ACC112 (cell line): ENCODE results near the gene H2BW1.
"Not testable (repeated sequence)": the region's sequence is repeated elsewhere in the genome, so short reads cannot be mapped to it uniquely, and the experiment has no call there.

Experiments used
- H2AFZ ChIP-seq: fragments of 200-600 bp; sonication (generic); one replicate; pipeline ENCODE4 v1.6.0; 2017; ENCODE audit warnings: antibody characterized with exemption, low read length; ENCODE audit not compliant: unreplicated experiment
- H3K27ac ChIP-seq: fragments of 200-600 bp; sonication (generic); 2 replicates; pipeline ENCODE4 v1.5.1; 2014; ENCODE audit warnings: low read depth, mild to moderate bottlenecking, antibody characterized with exemption, low read length, moderate library complexity
- H3K27me3 ChIP-seq: fragments of 200-600 bp; sonication (generic); 2 replicates; pipeline ENCODE4 v1.6.1; 2014; ENCODE audit warnings: mild to moderate bottlenecking, antibody characterized with exemption, low read length, moderate library complexity, mixed read lengths; ENCODE audit not compliant: insufficient read depth
- H3K36me3 ChIP-seq: fragments of 200-600 bp; sonication (generic); 2 replicates; pipeline ENCODE4 v1.6.1; 2016; ENCODE audit warnings: mild to moderate bottlenecking, antibody characterized with exemption, low read length, moderate library complexity, mixed read lengths; ENCODE audit not compliant: insufficient read depth
- H3K4me1 ChIP-seq: fragments of 200-600 bp; sonication (generic); one replicate; pipeline ENCODE4 v1.6.1; 2016; ENCODE audit warnings: low read length, mixed read lengths; ENCODE audit not compliant: insufficient read depth, unreplicated experiment, control insufficient read depth
- H3K4me3 ChIP-seq: fragments of 200-600 bp; sonication (generic); 2 replicates; pipeline ENCODE4 v1.5.1; 2014; ENCODE audit warnings: mild to moderate bottlenecking, low read depth, low read length
- H3K79me2 ChIP-seq: fragments of 200-600 bp; sonication (generic); one replicate; pipeline ENCODE4 v1.6.0; 2016; ENCODE audit warnings: low read length; ENCODE audit not compliant: control insufficient read depth, unreplicated experiment, insufficient read depth

H2BW1 gene

DNA sequence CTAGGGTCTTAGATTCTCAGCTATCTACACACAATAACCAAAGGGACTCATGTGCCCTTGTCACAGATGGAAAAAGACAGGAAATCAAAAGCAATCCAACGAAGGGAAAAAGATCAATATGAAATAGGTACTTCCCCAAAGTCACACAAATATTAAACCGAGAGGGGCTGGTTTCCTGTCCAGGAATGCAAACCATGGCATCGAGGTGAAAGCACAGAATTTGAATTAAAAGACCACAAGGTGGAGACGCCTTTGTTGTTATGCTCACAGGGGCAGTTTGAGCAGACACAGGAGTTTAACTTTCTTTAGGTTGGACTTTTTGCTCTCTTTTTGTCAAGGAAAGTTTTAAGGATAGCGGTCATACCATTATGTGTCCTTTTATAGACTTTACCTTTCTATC, 14.3 kb downstream of the H2BW1 start:
- Histone ChIP-seq H3K79me2 (no peaks in the 10 kb centered on the region), H3K4me1 (no peaks in the 10 kb centered on the region), H3K27me3 (peaks cover 40% of the 10 kb centered on the region), H2AFZ (no peak overlapping the region), H3K27ac (no peak overlapping the region), H3K4me3 (no peak overlapping the region), H3K36me3 (no peaks in the 10 kb centered on the region)

GRCh38 chrX:103983508-103983907, 30.0 kb downstream of the H2BW1 start:
- H3K27me3 ChIP-seq, H3K36me3 ChIP-seq, H3K4me3 ChIP-seq, H3K79me2 ChIP-seq, H3K27ac ChIP-seq, H2AFZ ChIP-seq, H3K4me1 ChIP-seq: not testable (repeated sequence)

- not testable (repeated sequence) for H3K79me2 ChIP-seq, H3K4me1 ChIP-seq, H3K27ac ChIP-seq, H2AFZ ChIP-seq, H3K27me3 ChIP-seq, H3K36me3 ChIP-seq, H3K4me3 ChIP-seq
These were observed 50.9 kb downstream of the H2BW1 start, which contains the start of gene TMSB15B for GRCh38 chrX:103962411-103963278. Gene TMSB15B (plus strand): TSS chrX:103962627.
